A204.1 (cell line): ENCODE data around the gene ZNF627.
"Not testable (repeated sequence)": the region's sequence is repeated elsewhere in the genome, so short reads cannot be mapped to it uniquely, and the experiment has no call there.

Experiments
- FAIRE-seq: peaks from 2 replicates; lab custom pipeline; 2012; peaks lifted over from hg19 to GRCh38; lab: Jason Lieb, UNC

Gene ZNF627

DNA sequence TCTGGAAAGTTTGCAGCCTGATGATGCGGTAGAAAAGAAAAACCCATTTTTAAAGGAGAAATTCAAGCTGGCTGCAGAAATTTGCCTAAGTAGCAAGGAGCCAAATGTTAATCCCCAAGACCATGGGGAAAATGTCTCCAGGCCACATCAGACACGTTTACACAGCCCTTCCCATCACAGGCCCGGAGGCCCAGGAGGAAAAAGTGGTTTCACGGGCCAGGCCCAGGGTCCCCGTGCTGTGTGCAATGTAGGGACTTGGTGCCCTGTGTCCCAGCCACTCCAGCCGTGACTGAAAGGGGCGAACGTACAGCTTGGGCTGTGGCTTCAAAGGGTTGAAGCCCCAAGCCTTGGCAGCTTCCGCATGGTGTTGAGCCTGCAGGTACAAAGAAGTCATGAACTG, 35.9 kb downstream of the ZNF627 start:
- no peak for FAIRE-seq

DNA sequence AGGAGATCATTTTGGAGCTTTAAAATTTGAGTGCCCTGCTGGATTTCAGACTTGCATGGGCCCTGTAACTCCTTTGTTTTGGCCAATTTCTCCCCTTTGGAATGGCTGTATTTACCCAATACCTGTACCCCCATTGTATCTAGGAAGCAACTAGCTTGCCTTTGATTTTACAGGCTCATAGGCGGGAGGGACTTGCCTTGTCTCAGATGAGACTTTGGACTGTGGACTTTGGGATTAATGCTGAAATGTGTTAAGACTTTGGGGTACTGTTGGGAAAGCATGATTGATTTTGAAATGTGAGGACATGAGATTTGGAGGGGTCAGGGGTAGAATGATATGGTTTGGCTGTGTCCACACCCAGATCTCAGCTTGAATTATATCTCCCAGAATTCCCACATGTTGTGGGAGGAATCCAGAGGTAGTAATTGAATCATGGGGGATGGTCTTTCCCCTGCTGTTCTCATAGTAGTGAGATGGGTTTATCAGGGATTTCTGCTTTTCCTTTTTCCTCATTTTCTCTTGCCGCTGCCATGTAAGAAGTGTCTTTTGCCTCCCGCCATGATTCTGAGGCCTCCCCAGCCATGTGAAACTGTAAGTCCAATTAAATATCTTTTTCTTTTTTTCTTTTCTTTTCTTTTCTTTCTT, 36.9 kb downstream of the ZNF627 start:
- not testable (repeated sequence) for FAIRE-seq

DNA sequence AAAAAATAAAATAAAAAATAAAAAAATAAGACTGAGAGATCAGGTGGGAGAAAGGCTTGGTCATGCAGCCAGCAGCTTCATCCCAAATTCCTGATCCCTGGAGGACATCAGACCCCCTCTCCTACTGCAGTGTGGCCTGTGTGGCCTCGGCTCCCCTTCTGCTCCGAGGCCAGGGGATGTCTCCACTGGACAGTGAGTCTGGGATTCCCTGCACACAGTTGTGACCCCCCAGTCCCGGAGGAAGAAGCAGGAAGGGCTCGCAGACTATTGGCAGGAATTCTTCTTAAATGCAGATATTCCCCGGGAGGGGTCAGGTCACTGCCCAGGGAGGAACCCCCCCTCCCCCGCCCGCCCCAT, 41.9 kb downstream of the ZNF627 start:
- FAIRE-seq = no peak

DNA sequence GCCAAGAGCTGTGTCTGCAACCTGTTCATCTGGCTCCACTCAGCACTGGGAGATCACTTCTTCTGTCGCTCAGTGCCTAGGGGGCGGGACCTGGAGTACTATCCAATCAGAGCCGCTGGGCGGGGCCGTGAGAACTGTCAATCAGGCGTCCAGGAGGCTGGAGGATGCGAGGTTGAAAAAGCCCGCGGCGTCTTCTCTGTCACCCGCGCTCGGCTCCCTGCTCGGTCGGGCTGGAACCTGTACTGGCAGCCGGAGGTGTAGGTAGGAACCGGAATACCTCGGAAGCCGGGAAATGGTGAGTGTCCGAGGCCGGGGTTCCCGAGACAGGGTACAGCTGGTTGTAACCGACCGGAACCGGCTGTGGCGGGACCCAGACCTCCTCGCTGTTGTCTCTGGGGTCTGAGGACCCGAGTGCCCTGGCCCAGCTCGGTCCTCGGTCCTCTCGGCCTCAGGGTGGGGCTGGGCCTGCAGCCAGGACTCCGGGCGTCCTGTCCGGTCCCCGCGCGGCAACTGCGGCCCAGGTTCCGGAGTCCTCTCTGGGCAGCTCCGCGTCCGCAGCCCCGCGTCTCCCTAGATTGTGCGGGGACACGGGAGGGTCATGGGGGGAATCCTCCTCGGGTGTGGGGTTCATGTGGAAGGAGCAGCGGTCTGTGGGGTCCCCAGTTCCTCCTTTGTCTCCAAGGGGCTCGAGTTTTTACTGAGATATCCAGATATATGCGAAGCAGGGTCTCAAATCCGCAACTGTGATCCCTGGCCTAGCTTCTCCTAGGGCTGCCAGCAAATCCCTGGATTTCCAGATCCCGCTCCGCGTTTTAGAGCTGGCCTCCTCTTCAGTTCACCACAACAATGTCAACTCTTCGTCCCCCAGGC, 42.6 kb downstream of the ZNF627 start:
- FAIRE-seq = peak; percentile 90

DNA sequence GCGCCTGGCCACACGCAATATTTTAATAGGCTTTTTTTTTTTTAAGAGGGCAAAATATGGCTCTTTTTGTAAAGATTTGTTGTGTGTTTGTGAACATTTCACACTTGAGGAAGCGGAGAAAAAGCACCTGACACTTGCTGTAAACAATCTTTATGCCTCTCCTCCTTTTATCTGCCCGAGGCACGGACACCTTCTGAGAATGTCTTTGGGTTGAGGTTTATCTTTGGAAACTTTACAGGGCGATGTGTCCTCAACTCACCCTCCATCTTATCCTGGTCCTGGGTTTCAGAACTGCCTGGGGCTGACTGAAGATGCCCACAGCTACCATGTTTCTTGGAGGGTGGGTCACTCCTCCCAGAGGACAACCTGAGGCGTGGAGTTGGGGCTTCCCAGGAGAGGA, 44.0 kb downstream of the ZNF627 start:
- FAIRE-seq = no peak

DNA sequence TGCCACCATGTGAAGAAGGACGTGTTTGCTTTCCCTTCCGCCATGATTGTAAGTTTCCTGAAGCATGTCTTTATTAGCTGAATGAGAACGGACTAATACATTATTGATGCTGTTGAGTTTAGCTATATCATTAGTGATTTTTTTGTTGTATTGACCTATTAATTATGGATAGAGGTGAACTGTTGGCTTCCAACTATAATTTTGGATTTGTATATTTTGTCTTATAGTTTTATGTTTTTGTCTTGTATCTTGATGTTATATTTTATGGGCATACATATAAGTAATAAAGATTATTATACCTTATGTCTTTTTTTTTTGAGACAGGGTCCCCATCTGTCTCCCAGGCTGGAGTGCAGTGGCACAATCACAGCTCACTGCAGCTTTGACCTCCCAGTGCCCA, 45.6 kb downstream of the ZNF627 start:
- FAIRE-seq = no peak

DNA sequence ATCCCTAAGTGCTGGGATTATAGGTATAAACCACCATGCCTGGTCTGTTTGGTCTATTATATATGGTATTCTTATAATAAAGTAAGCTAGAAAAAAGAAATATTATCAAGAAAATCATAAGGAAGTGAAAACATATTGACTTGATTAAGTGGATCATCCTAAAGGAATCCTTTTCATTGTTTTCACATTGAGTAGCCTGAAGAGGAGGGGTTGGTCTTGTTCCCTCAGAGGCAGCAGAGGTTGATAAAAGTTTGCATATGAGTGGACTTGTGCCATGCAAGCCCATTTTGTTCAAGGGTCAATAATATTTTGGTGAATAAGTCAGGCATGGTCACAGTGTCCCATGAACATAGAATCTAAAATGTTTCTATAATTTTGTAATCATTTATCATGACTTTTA, 52.7 kb downstream of the ZNF627 start:
- no peak for FAIRE-seq

DNA sequence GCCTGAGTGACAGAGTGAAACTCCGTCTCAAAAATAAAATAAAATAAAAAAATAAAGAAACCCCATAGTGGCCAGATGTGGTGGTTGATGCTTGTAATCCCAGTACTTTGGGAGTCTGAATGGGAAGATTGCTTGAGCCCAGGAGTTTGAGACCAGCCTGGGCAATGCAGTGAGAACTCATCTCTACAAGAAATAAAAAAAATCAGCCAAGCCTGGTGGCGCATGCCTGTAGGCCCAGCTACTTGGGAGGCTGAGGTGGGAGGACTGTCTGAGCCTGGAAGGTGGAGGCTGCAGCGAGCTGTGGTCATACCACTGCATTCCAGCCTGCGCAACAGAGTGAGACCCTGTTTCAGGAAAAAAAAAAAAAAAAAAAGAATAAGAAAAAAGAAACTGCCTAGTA, 53.8 kb downstream of the ZNF627 start:
- FAIRE-seq = no peak

DNA sequence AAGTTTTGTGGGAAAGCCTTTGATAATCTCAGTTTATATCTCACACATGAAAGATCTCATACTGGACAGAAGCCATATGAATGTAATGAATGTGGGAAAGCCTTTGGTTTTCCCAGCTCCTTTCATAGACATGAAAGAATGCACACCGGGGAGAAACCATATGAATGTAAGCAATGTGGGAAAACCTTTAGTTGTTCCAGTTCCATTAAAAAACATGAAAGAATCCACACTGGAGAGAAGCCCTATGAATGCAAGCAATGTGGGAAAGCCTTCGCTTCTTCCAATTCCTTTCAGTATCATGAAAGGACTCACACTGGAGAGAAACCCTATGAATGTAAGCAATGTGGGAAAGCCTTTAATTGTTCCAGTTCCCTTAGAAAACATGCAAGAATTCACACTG, 54.8 kb downstream of the ZNF627 start:
- no peak for FAIRE-seq

DNA sequence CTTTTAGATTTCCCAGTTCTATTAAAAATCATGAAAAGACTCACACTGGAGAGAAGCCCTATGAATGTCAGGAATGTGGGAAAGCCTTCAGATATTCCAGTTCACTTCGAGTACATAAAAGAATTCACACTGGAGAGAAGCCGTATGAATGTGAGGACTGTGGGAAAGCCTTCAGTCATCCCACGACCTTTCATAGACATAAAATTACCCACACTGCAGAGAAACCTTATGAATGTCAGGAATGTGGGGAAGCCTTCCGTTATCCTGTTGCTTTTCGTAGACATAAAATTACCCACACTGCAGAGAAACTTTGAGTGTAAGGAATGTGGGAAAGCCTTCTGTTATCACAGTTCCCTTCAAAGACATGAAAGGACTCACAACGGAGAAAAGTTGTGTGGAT, 55.2 kb downstream of the ZNF627 start:
- no peak for FAIRE-seq

DNA sequence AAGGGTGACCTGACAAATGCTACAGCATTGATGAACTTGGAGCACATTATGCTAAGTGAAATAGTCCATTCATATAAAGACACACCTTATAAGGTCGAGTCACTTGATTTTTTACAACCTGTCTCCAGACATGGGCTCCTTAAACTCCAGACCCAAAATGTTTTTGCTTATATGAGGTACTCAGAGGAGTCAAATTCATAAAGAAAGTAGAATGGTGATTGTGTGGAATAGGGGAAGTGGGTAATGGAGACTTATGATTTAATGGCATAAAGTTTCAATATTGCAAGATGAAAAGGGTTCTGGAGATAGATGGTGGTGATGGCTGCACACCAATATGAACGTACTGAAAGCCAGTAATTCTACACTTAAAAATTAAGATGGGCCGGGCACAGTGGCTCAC, 59.3 kb downstream of the ZNF627 start:
- no peak for FAIRE-seq

DNA sequence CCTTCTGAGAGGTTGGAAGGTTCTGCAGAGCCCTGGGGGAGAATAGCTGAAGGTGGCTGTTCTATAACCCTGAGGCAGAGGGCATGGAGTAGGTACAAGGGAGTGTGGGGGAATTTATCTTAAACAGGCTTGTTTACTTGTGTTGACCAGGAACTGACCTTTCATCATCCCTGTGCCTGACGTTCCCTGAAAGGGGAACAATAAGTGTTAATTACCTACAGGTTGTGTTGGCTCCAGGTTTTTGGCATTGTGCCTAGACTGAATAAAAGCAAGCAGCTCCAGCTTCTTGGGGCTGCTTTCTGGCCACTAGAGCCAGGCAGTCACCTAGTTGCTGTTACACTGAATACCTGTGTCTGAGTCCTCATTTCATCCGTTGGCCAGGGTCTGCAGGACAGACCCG, 60.0 kb downstream of the ZNF627 start:
- no peak for FAIRE-seq

DNA sequence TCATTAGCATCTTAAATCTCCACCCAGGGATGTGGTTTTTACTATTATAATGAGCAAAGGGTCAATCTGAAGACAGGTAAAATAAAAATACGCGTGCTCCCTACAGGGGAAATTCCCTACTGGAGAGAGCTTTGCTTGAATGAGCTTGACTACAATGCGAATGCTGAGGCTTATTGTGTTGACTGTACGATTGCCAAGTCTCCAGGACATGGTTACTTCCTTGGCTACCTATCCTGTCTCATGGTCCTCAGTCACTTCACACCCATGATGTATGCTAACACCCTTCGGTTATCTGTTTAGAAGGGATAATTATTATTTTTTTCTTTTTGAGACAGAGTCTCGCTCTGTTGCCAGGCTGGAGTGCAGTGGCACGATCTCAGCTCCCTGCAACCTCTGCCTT, 61.7 kb downstream of the ZNF627 start:
- FAIRE-seq = no peak

DNA sequence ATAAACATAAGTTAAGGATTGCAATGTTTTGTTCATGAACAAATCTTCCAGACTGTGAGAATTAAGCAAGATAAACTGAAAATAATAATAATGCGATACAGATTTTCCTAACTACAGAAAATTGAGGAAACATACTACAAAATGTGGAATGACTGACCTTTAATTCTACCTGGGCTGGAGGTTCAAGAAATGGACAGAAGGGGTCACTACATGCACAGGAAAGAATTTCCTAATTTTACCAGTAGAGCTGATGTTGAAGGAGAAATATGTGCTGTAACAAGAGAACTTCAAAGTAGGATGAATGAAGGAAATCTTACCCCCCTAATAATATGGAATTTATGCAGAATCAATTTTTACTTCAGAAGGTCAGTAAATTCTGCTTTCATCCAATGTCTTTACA, 62.3 kb downstream of the ZNF627 start:
- FAIRE-seq = peak; percentile 83

DNA sequence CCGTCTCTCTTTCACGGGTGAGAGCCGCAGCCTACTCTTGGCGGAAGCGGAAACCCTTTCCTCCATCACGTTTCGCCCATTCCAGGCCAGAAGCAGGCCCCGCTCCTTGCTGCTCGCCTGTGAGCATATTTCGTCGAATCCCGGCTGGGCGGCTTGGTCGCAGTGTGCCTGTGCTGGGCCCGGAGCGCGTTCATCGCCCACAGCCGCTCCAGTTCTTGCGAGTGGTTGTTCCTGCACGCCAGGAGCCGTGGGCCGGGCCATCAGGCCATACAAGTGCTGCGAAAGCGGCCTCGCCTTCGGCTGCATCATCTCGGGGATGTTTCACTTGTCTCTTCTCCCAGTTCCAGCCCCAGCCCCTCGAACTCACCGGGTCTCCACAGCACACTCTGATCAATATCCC, 65.0 kb downstream of the ZNF627 start:
- no peak for FAIRE-seq

DNA sequence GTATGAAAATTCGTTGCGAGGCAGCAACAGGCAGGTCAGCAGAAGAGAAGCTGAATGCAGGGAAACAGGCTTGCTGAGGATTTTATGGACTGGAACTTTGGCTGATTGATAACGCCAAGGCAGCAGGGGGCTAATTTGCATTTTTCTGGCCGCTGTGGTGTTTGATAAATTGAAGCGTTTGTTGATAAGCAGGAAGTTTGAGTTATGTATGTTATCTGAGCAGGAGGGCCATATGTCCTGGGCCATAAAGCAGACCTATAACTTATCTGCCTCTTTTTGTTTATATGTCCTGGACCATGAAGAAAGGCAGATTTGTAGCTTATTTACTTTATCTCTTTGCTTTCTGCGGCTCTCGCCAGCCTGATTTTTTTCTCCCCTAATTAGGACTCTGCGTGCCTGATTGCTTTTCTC, 65.9 kb downstream of the ZNF627 start:
- FAIRE-seq = no peak
